HG03354 (cell line): ENCODE results near the gene NPEPL1.

ENCODE experiments used
- ATAC-seq: cut with Tn5 transposase; IDR thresholded peaks from one replicate; pipeline ENCODE4 v1.9.1; 2021; ENCODE audit warnings: mild to moderate bottlenecking; ENCODE audit not compliant: unreplicated experiment, poor library complexity, severe bottlenecking

Gene NPEPL1

DNA sequence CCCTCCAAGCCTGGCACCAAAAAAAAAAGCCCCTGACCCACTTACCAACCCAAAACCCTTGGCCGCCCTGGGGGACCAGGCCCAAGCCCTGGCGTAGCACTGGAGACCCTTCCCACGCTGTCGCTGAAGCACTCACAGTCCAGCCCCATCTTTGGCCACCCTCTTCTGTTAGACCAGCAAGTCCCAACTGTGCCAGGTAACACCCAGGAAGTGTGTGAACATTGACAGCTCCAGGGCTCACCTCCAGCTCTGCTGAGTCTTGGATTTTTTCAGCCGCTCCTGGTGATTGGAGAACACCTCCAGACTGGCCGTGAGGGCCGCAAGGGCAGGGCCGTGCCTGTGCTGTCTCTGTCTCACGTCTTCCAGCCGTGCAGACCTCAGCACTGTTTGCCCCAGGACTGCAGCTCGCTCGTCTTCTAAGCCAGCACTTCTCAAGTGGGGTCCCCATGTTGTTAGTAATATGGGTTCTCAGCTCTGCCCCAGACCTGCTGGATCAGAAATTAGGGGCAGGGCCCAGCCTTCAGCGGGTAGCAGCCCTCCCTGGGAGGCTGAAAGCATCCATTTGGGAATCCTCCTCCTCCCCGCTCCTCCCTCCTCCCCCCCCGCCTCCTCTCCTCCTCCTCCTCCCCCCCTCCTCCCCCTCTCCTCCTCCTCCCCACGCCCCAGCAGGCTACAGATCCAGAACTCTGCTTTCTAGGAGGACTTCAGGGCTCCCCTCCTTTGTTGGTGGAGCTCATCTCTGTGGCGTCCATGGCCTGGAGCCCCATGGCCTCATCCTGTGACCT lies 18.1 kb downstream of the NPEPL1 start:
- no peak for ATAC-seq

DNA sequence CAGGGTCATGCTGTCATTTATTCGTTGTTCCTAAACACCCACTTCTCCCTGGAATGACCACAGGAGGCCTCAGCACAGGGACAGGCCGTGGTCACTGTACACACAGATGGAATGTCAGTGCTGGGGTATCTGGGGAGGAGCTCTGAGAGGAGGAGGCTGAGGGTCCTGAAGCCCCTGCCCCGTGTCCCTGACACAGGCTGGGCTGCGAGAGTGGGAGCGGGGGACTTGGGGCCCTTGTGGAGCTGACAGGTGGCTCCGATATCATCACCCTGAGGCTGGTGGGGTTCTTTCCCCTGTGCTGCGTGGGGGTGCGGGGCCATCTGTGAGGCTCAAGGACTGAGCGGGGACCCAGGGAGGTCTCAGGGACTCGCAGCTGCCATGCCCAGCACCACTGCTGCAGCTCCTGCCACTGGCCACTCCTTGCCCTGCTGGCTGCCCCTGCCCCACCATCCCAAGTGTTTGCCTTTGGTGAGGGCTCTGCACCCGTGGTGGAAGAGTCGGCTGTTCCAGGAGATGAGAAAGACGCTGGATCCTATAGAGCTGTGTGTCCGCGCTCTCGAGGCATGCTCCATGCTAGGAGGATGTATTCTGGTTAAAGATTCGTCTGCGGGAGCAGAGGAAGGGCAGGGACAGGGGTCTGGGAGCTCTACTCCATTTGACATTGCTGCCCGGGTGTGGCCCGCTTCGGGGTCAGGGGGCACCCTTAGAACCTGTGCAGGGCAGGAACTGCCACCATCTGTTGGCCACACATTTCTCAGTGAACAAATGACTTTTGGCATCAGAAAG lies 18.9 kb downstream of the NPEPL1 start:
- ATAC-seq = no peak

DNA sequence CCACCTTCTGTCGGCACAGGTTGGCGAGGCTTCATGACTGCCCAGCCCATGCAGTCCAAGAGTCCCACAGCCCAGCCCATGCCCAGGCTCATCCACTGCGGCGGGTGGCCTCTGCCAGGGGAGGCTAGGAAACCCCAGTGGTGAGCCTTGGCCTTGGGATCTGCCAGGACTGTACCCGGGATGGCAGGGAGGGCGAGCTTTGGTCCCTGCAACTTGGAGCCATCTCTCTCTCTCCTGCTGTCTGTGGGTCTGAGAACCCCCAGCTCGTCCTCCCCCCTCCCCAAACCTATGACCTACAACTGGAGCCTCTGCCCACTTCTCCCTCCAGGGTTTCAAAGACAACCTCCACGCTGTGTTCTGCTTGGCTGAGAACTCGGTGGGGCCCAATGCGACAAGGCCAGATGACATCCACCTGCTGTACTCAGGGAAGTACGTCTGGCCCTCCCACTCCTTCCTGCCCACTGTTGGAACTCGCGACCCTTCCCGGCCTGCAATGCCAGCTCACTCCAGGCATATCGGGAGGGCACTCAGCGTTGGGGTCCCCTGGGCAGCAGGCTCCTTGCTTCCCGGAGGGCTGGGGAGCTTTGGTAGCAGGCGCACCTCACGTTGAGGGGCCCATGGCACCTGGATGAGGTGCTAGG lies 19.7 kb downstream of the NPEPL1 start:
- ATAC-seq = no peak

DNA sequence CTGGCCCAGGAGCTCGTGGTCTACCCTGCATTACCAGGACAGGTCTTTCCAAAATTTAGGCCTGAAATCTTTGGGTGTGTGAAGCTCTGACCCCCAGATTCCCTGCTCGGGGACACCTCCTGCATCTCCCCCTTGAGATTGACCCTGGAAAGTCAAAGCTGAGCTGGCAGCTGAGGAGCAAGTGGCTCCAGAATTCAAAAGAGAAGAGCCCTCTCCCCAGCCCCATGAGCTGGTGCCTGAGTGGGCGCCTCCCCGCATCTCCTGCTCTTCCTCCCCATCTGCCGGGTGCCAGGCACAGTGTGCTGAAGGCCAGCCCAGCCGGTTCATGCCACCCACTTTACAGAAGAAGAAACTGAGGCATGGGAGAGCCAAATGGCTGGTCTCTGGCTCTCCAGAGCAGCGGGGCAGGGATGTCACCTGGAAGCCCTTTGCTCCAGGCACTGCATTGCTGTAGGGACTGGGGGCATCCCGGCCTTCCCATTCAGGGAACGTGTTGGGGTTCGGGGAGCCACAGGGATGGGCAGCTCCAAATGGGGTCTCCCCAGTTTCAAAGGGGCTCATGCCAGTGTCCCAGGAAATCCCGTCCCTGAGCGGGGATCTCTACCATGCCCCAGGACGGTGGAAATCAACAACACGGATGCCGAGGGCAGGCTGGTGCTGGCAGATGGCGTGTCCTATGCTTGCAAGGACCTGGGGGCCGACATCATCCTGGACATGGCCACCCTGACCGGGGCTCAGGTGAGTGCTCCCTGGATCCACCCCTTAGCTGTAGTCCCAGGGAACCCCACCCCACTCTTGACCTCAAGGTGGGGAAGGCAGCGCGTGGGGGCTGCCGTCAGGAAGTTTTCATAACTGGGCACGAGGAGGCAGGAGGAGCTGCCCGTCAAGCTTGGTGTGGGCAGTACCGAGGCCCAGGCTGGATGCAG lies 20.5 kb downstream of the NPEPL1 start:
- no peak for ATAC-seq

DNA sequence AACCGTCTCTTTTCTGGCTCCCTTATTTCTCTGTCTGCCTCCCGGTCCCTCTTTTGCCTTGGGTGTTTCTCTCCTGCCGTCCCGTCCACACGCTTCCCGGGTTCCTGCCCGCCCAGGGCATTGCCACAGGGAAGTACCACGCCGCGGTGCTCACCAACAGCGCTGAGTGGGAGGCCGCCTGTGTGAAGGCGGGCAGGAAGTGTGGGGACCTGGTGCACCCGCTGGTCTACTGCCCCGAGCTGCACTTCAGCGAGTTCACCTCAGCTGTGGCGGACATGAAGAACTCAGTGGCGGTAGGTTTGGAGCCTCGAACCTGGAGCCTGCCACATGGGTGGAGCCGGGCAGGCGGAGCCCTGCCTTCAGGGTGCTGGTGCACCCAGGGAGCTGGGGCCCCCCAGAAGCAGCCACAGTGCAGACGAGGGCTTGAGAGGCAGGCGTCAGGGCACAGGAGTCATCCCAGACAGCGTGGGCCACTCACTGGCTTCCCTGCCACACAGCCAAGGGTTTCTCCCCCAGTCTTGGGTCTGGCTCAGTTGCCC lies 21.3 kb downstream of the NPEPL1 start:
- no peak for ATAC-seq

DNA sequence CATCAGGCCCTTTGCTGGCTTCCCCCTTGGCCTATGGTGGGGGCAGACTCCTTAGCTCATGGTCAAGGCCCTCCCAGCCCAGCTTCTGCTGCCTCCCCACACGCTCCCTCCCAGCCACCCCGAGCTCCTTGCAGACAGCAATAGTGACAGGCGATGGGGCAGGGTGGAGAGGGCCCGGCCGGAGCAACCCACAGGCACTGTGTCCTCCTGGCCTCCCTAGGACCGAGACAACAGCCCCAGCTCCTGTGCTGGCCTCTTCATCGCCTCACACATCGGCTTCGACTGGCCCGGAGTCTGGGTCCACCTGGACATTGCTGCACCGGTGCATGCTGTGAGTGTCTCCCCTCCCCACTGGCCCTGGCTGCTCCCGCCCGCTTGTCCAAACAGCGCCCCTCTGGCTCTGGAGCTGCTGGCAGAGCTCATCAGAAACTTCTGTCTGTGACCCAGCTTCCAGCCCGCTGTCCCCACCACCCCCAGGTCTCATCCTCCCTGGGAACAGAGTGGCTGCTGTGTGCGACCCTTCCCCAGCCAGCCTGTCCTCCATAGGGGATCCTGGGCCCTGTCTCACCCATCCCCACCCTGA lies 21.8 kb downstream of the NPEPL1 start:
- no peak for ATAC-seq

DNA sequence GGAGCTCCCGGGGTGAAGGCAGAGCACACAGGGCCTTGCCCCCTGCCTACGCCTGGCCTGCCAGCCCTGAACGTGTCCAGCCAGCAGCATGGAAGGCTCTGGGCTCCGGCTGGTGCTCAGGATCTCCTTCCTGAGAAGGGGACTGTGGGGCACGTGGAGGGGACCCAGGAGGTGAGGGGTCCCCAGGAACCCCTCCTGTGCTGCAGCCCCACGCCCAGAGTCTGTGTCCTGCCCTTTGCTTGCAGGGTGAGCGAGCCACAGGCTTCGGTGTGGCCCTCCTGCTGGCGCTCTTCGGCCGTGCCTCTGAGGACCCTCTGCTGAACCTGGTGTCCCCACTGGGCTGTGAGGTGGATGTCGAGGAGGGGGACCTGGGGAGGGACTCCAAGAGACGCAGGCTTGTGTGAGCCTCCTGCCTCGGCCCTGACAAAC lies 22.3 kb downstream of the NPEPL1 start:
- no peak for ATAC-seq

DNA sequence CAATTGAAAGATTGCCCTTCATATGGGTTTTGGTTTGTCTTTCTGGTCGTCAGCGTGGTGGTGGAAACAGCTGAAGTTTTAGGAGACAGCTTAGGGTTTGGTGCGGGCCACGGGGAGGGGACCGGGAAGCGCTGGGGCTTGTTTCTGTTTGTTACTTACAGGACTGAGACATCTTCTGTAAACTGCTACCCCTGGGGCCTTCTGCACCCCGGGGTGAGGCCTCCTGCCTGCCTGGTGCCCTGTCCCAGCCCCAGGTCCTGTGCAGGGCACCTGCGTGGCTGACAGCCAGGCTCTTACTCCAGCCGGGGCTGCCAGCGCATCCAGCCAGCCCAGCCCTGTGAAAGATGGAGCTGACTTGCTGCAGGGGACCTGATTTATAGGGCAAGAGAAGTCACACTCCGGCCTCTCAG lies 22.8 kb downstream of the NPEPL1 start:
- no peak for ATAC-seq

DNA sequence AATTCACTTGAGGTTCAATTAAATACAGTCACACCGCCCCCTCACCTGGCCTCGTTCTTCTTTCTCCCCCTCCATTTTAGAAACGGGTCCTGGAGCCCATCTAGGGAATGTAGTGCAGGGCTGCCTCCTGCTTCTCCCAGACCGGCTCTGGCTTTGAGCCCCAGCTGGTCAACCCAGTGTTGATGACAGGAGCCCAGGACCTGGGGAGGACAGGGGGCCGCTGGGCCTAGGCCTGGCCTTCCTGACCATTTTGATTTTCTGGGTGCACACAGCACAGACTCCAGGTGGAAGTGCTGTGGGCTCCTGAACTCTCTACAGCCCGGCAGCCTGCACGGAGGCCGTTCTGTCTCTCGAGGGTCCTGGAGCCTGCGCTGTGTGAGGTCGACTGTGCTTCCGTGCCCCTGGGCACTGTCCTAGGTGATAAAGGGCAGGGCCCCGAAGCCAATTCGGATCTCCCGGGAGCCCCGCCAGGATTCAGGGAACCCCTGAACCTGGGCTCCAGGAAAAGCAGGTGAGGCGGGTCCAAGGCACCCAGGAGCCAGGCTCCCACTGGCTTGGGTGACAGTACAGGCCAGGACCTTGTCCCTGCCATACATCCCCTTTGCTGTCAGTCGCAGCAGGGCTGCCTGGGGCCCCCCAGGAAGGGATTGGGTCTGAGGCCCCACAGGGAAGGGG lies 23.3 kb downstream of the NPEPL1 start:
- ATAC-seq = no peak

DNA sequence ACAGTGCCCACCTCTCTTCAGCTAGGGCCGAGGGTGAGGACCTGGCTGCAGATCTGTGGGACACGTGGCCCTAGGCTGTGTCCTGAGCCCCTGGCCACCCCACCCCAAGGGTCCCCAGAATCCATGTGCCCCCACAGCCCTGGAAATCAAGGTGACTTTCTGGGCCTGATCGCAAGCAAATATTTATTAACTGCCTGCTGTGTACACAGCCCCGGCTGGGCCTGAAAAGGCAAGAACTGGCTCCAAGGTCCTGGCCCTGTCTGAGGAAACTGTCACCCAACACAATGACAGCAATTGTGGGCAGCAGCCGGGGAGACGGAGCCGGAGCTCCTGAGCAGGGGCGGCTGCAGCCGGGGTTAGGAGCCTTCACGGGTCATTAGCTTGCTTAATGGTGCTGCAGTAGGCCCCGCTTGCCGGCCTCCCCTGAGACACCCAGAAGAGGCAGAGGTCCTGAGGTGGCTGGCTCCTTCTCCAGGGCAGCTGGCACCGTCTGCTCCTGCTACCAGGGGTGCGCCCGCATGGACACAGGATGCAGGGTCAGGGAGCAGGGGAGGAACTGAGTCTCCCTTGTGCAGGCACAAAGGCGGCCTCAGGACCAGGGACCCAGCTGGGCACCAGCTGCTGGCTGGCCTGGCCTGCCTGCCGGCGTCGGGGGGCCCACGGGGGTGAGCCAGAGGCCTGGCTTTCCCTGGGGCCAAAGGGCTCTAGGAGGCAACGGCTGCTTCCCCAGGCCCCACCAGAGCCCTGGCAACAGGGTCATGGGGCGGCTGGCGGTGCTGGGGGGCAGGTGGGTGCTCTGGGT lies 24.1 kb downstream of the NPEPL1 start:
- no peak for ATAC-seq

DNA sequence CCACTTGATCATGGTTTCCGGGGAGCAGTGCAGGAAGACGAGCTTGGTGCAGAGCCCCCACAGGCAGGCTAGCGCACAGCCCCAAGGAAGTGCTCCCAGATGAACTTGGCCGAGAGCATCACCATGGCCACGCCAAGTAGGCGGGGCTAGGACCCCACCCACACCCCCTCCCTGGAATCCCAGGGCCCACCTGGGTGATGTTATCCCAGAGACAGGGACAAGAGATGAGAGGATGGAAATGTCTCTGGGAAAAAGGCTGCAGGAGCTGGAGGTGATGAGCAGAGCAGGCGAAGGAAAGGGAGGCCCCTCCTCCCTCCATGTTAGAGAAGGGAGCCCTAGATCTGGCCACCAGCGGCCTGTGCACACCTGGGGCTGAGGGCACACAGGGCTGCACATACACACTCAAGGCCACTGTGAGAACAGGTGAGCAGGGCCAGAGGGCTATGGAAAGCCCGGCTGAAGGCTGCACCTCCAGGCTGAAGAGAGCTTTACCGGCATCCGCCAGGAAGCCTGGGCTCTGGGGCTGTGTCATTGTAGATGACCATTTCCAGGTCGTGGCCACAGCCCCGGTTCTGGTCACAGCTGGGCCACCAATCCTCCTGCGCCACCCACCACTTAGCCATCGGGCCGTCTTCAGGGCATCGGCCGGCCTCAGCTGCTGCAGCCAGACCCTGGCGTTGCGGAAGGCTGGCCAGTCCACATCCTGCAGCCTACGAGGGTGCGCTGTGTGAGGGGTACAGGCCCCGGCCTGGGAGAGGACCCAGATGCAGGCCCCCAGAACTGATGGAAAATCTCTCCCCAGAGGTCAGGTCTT lies 24.9 kb downstream of the NPEPL1 start:
- ATAC-seq = no peak

DNA sequence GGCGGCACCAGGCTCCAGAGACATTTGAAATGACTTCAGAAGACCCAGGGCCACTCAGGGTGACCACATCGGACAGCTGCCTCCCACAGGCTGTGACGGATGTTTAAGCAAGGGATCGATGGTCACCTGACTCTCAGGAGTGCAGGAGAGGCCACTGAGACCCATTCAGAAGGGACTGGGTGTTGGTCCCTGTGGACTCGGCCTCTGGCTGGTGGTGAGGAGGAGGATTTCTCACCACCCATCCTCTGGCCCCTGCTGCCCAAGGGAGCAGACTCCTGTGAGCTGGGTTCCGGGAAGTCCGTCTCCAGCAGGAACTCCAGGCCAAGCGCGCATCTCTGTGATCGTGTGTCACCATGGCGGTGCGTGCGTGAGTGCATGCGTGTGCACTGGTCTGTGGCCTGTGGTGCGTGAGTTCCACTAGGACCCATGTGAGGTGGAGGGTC lies 25.5 kb downstream of the NPEPL1 start:
- ATAC-seq = no peak

DNA sequence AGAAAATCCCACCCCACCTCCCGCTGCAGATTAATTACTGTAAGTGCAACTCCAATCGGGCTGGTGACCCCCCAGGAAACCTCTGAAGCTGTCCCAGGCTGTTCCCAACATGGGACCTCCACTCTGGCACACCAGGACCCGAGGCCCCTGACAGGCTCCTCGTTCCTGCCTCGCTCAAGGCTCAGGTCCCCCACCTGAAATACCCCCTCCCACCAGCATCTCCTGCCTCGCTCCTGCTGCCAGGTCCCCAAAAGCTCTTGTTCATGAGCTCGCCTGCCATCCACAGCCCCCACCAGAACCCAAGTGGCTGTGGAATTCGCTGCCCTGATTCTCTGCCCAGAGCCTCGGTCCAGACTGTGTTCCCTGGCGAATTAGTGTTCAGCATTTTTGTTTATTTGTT lies 26.1 kb downstream of the NPEPL1 start:
- ATAC-seq = no peak

DNA sequence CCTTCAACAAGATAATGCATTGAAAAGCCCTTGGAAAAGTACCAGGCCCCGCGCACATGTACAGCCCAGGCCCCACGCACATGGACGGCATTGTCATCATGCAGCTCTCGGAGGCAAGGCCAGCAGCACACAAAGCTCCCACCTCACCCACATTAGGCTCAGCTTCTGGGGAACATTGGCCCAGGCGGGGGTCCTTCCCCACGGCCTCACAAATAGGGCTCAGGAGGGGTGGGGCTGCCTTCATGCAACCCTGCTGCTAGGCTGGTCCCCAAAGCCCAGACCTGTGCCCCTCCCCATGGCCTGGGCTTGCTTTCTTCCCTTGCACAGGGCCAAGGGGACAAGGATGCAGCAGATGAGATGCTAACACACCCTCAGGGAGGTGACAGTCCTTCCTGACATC lies 26.7 kb downstream of the NPEPL1 start:
- no peak for ATAC-seq

DNA sequence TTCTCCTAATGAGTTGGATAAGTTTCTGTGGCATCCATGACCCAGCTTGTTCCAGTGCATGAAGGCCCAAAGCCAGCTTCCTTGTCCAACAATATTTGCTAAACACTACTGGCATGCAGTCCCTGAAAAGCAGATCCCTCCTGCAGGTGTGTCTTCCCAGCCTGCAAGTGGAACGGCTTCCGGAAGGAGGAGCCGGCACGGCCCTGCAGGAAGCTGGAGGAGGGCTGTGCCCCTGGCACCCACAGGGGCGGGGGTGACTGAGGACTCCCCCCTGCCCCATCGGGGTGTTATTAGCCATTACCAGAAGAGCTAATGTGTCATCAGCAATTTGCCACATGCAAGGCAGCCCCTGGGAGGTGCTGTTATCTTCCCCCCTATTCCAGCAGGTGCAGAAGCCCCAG lies 27.4 kb downstream of the NPEPL1 start:
- ATAC-seq = no peak

DNA sequence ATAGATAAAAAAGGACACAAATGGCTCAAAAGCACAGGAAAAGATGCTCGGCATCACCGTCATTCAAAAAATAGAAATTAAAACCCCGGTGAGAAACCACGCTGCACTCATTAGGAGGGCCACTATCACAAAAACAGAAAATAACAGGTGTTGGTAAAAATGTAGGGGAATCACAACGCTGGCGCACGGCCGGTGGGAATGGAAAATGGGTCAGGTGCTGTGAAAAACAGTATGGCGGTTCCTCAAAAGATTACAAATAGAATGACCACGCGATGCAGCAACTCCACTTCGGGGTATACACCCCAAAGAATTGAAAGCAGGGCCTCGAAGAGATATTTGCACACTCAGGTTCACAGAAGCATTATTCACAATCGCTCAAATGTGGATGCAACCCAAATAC lies 28.3 kb downstream of the NPEPL1 start:
- ATAC-seq = no peak
